Prostate gland (tissue), 2 donors: ENCODE results near the gene CDK5RAP3.

ENCODE experiments used
- POLR2A ChIP-seq: fragments of 450-650 bp; IDR thresholded peaks from one replicate; pipeline ENCODE4 v1.6.1; 2016; ENCODE audit warnings: antibody characterized with exemption, mild to moderate bottlenecking
- POLR2AphosphoS5 ChIP-seq: sonication (generic); formaldehyde crosslinking; IDR thresholded peaks from one replicate; pipeline ENCODE4 v1.6.1; 2017; ENCODE audit warnings: antibody characterized with exemption
- TF ChIP-seq, protein P1 (sequence below), 4 experiments: fragments of 200-600 bp in 2 of 4; fragments of 450-650 bp in 2 of 4; sonication (generic) in 2 of 4; IDR thresholded peaks; 1 replicate in 3 of 4; 2 replicates in 1 of 4; pipeline ENCODE4 v1.5.1; 2016 to 2019; ENCODE audit warnings: antibody characterized with exemption in 4 of 4, mild to moderate bottlenecking in 2 of 4, moderate library complexity in 2 of 4

DNA sequence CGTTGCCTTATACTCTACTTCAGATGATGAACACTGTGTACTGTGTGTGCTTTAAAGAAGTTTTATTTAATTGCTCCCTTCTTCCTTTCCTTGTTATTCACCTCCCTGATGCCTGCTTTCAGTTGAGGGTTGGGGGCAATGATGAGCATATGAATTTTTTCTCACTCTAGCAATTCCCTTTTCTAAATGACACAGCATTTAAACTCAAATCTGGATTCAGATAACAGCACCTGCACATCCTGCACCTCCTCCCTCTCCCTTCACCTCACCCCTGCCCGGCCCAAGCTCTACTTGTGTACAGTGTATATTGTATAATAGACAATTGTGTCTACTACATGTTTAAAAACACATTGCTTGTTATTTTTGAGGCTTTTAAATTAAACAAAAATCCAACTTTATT is 42.5 kb upstream of the CDK5RAP3 start:
- TF ChIP-seq, protein P1, sequence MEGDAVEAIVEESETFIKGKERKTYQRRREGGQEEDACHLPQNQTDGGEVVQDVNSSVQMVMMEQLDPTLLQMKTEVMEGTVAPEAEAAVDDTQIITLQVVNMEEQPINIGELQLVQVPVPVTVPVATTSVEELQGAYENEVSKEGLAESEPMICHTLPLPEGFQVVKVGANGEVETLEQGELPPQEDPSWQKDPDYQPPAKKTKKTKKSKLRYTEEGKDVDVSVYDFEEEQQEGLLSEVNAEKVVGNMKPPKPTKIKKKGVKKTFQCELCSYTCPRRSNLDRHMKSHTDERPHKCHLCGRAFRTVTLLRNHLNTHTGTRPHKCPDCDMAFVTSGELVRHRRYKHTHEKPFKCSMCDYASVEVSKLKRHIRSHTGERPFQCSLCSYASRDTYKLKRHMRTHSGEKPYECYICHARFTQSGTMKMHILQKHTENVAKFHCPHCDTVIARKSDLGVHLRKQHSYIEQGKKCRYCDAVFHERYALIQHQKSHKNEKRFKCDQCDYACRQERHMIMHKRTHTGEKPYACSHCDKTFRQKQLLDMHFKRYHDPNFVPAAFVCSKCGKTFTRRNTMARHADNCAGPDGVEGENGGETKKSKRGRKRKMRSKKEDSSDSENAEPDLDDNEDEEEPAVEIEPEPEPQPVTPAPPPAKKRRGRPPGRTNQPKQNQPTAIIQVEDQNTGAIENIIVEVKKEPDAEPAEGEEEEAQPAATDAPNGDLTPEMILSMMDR (IDR thresholded peaks at IDR 0.05) = no peak
- no peak for TF ChIP-seq POLR2A
- TF ChIP-seq POLR2AphosphoS5 = no peak
